GM13976 (cell line): ENCODE data around the gene ZBTB25.

Experiments used
- DNase-seq: peaks from one replicate; pipeline ENCODE4 v3.0.0; 2012; ENCODE audit warnings: low spot score
- CTCF ChIP-seq: IDR thresholded peaks from 2 replicates; pipeline ENCODE4 v1.5.1; 2012; ENCODE audit warnings: borderline replicate concordance, mild to moderate bottlenecking; ENCODE audit not compliant: insufficient read depth; ENCODE audit errors: extremely low read depth, missing control alignments, control extremely low read depth
- in situ Hi-C: fragments of 300-500 bp; cut with MboI; formaldehyde crosslinking; loops from one replicate; pipeline ENCODE4 v1.12.0; 2022; ENCODE audit warnings: low sequenced_read_pairs, mixed read lengths, inconsistent platforms; ENCODE audit not compliant: unreplicated experiment

ZBTB25 gene, protein sequence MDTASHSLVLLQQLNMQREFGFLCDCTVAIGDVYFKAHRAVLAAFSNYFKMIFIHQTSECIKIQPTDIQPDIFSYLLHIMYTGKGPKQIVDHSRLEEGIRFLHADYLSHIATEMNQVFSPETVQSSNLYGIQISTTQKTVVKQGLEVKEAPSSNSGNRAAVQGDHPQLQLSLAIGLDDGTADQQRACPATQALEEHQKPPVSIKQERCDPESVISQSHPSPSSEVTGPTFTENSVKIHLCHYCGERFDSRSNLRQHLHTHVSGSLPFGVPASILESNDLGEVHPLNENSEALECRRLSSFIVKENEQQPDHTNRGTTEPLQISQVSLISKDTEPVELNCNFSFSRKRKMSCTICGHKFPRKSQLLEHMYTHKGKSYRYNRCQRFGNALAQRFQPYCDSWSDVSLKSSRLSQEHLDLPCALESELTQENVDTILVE

DNA sequence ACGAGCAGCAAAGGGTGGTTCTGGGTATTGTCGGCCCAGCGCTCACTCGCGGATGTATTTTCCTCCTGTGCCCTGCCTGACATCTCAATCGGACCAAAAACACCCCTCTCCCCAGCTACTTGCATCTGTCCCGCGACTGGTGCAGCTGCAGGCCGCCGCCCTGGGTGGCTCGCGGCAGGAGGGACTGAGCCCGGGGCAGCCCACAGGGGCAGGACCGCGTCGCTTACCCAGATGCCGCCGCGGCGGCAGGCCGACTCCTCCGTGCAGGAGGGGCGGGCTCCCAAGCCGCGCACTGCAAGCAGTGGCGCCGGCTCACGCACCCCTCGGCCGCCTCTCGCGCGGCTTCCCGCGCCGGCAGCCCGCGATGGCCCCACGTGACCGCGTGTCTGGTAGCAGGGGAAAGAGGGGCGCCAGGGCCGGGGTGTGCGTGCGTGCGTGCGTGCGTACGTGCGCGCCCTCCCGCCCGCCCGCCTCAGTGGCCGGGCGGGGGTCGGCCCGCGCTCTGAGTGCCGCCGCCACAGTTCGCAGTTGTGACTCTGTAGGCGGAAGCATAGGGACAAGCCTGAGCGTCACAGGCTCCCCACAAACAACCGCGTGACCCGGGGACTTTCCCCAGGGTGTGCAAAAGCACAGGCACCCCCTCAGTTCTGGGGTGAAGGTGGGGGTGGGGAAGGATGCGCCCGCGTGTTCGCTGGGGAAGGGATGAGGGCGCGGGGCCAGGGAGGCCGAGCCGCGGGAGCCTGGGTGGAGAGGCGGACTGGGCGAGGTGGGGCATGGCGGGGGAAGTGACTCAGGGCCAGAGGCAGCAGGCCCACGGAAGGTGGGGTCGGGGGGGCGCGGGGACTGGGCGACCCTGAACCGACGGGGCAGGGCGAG lies at the start of gene ZBTB25:
TSS of gene ZBTB25 (minus strand) at position 405 of the 876 bp plus-strand sequence. CDS start 13,305 bp downstream, outside the sequence.
- in situ Hi-C loops, result no loop called here
- no peak for TF ChIP-seq CTCF
- DNase-seq, result peak; percentile 89

- in situ Hi-C loops, result no loop called here
- no peak for DNase-seq
- no peak for TF ChIP-seq CTCF
These were observed 47.1 kb upstream of the ZBTB25 start for GRCh38 chr14:64550621-64551333.

- in situ Hi-C loops, result no loop called here
- DNase-seq, result peak; percentile 58
These were observed 46.4 kb upstream of the ZBTB25 start, which contains the start of gene PPP1R36 for GRCh38 chr14:64549791-64550620. Gene PPP1R36 (plus strand): TSS chr14:64549961. CDS start chr14:64549998, 37 bp downstream.

GRCh38 chr14:64549016-64549415 lies 45.4 kb upstream of the ZBTB25 start:
- DNase-seq, result no peak
- in situ Hi-C loops, result no loop called here
- no peak for TF ChIP-seq CTCF

More at GRCh38 chr14:64549791-64550620, 46.4 kb upstream of the ZBTB25 start, which contains the start of gene PPP1R36:
- no peak for TF ChIP-seq CTCF

- DNase-seq, result no peak
- no peak for TF ChIP-seq CTCF
- in situ Hi-C loops, result no loop called here
These were observed 41.1 kb upstream of the ZBTB25 start for GRCh38 chr14:64544607-64545312.
